ENCODE results near the gene TSNAX.

Gene TSNAX

DNA sequence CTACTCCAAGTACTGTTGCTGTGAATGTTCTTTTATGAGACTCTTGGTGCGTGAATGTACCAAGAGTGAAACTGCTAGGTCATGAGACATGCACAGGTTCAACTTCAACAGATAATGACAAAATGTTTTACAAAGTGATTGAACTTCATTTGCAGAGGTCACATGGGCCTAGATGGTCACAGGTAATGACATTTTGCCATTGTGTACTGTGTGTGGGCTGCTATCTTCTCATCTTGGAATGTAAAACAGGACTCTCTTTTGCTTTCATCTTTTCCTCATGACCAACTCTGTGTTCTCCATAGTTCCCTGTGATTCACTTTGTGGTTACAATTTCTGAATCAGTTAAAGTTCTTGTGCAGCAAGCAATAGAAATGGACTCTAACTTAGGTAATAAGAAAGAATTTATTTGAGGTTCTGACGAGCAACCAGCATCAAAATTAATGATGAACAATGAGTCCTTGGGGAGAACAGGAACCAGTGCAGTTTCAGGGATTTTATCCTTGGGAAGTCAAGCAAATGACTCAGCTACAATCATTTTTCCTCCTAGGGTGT, 16.2 kb upstream of the TSNAX start:
- Histone ChIP-seq H3K27ac (ENCODE audit: low read length) (no peak overlapping the region), H3K27me3 (replicated peaks; ENCODE audit: insufficient read depth, low read length) (no peaks in the 10 kb centered on the region), H3K4me1 (ENCODE audit: low read length) (peaks cover 11% of the 10 kb centered on the region), H3K79me2 (ENCODE audit: low read length) (no peaks in the 10 kb centered on the region), H4K20me1 (ENCODE audit: insufficient read depth, low read length) (no peaks in the 10 kb centered on the region), H3K9me2 (replicated peaks; ENCODE audit: insufficient read depth, low read length) (no peaks in the 10 kb centered on the region), H3K4me3 (ENCODE audit: low read length) (no peak overlapping the region), H2AFZ (ENCODE audit: low read length) (no peak overlapping the region), H3K4me2 (ENCODE audit: low read depth, low read length) (no peak overlapping the region), H3K9ac (ENCODE audit: low read length) (no peak overlapping the region), H3K36me3 (replicated peaks; ENCODE audit: insufficient read depth, low read length) (no peaks in the 10 kb centered on the region), H3F3A (ENCODE audit: insufficient read depth, low read length) (no peaks in the 10 kb centered on the region), H3K9me3 (replicated peaks; ENCODE audit: insufficient read depth, low read length) (no peaks in the 10 kb centered on the region)
- DNase-seq: no peak
- TF ChIP-seq EZH2phosphoT487 (IDR thresholded peaks at IDR 0.05; ENCODE audit: low read length) (no peak), CTCF (IDR thresholded peaks at IDR 0.05; ENCODE audit: low read length) (no peak), EZH2 (optimal IDR thresholded peaks at IDR 0.05; ENCODE audit: low read depth, low read length) (no peak)

GRCh38 chr1:231515748-231516147, 12.7 kb upstream of the TSNAX start:
- H3K27ac ChIP-seq (ENCODE audit: low read length): no peak overlapping the region
- peaks cover 11% of the 10 kb centered on the region for H3K4me1 ChIP-seq (ENCODE audit: low read length)
- H3K79me2 ChIP-seq (ENCODE audit: low read length): no peaks in the 10 kb centered on the region
- no peak overlapping the region for H2AFZ ChIP-seq (ENCODE audit: low read length)
- TF ChIP-seq CTCF (IDR thresholded peaks at IDR 0.05; ENCODE audit: low read length) (no peak), EZH2 (optimal IDR thresholded peaks at IDR 0.05; ENCODE audit: low read depth, low read length) (no peak), EZH2phosphoT487 (IDR thresholded peaks at IDR 0.05; ENCODE audit: low read length) (no peak)
- H3K9me3 ChIP-seq (replicated peaks; ENCODE audit: insufficient read depth, low read length): no peaks in the 10 kb centered on the region
- peak; percentile 39 for DNase-seq
- no peaks in the 10 kb centered on the region for H4K20me1 ChIP-seq (ENCODE audit: insufficient read depth, low read length)
- H3K36me3 ChIP-seq (replicated peaks; ENCODE audit: insufficient read depth, low read length): no peaks in the 10 kb centered on the region
- no peaks in the 10 kb centered on the region for H3F3A ChIP-seq (ENCODE audit: insufficient read depth, low read length)
- H3K9me2 ChIP-seq (replicated peaks; ENCODE audit: insufficient read depth, low read length): no peaks in the 10 kb centered on the region
- no peak overlapping the region for H3K9ac ChIP-seq (ENCODE audit: low read length)
- H3K4me2 ChIP-seq (ENCODE audit: low read depth, low read length): peak overlapping the region; percentile 29
- H3K4me3 ChIP-seq (ENCODE audit: low read length): no peak overlapping the region
- H3K27me3 ChIP-seq (replicated peaks; ENCODE audit: insufficient read depth, low read length): no peaks in the 10 kb centered on the region

- H3K36me3 ChIP-seq (replicated peaks; ENCODE audit: insufficient read depth, low read length): no peaks in the 10 kb centered on the region
- no peak overlapping the region for H3K27ac ChIP-seq (ENCODE audit: low read length)
- TF ChIP-seq EZH2 (optimal IDR thresholded peaks at IDR 0.05; ENCODE audit: low read depth, low read length) (no peak), EZH2phosphoT487 (IDR thresholded peaks at IDR 0.05; ENCODE audit: low read length) (no peak), CTCF (IDR thresholded peaks at IDR 0.05; ENCODE audit: low read length) (no peak)
- no peaks in the 10 kb centered on the region for H3K9me3 ChIP-seq (replicated peaks; ENCODE audit: insufficient read depth, low read length)
- no peaks in the 10 kb centered on the region for H3F3A ChIP-seq (ENCODE audit: insufficient read depth, low read length)
- H3K9me2 ChIP-seq (replicated peaks; ENCODE audit: insufficient read depth, low read length): no peaks in the 10 kb centered on the region
- no peaks in the 10 kb centered on the region for H3K27me3 ChIP-seq (replicated peaks; ENCODE audit: insufficient read depth, low read length)
- no peak overlapping the region for H3K4me2 ChIP-seq (ENCODE audit: low read depth, low read length)
- no peaks in the 10 kb centered on the region for H3K79me2 ChIP-seq (ENCODE audit: low read length)
- DNase-seq: no peak
- H3K9ac ChIP-seq (ENCODE audit: low read length): no peak overlapping the region
- H3K4me1 ChIP-seq (ENCODE audit: low read length): peaks cover 11% of the 10 kb centered on the region
- no peak overlapping the region for H3K4me3 ChIP-seq (ENCODE audit: low read length)
- H4K20me1 ChIP-seq (ENCODE audit: insufficient read depth, low read length): no peaks in the 10 kb centered on the region
- H2AFZ ChIP-seq (ENCODE audit: low read length): no peak overlapping the region
These were observed 11.4 kb upstream of the TSNAX start for GRCh38 chr1:231517076-231517475.

All from MM.1S (cell line).